Subcutaneous adipose tissue (tissue), 4 donors: ENCODE data around the gene SNX33. TPM values are rescaled to one million over a fixed set of nuclear protein-coding genes. Genes with fewer than 3 reads are reported as not detected.

Experiments
- total RNA-seq, 4 donors: library from RNA; depleted of rRNA; stranded (reverse); fragments of >200 nt; gene quantifications; one replicate each; pipeline ENCODE4 v1.1.0, GENCODE V29; 2016
- TF ChIP-seq, protein P1 (sequence below): fragments of 450-650 bp; IDR thresholded peaks from one replicate; pipeline ENCODE4 v1.5.1; 2016; ENCODE audit warnings: low read depth, mild to moderate bottlenecking, control low read depth, antibody characterized with exemption, moderate library complexity

Gene SNX33
- total RNA-seq, 4 donors from 2014 or later: 17.6 to 38.8 (median 28.9) TPM

DNA sequence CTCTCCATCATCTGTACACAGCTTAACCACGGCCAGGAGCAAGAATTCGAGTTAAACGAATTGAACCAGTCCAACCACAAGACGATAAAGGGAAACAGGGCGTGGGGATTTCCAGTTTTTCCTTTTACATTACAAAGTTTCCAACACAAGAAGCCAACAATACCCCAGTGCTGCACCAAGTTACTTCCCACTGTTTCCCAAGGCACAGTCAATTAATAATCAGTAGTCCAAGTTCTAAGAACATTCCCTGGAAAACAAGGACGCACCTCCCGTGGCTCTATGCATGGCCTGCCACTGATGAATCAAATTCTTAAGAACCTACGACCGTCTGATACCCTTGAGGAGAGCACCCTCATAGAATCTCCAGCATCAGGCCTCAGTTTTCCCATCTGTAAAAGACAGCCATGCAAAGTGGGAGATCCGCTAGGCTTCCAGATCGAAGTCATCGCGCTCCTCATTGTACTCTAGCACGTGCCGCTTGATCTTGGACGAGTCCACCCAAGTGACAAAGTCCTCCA lies 8.5 kb upstream of the SNX33 start:
- TF ChIP-seq, protein P1, sequence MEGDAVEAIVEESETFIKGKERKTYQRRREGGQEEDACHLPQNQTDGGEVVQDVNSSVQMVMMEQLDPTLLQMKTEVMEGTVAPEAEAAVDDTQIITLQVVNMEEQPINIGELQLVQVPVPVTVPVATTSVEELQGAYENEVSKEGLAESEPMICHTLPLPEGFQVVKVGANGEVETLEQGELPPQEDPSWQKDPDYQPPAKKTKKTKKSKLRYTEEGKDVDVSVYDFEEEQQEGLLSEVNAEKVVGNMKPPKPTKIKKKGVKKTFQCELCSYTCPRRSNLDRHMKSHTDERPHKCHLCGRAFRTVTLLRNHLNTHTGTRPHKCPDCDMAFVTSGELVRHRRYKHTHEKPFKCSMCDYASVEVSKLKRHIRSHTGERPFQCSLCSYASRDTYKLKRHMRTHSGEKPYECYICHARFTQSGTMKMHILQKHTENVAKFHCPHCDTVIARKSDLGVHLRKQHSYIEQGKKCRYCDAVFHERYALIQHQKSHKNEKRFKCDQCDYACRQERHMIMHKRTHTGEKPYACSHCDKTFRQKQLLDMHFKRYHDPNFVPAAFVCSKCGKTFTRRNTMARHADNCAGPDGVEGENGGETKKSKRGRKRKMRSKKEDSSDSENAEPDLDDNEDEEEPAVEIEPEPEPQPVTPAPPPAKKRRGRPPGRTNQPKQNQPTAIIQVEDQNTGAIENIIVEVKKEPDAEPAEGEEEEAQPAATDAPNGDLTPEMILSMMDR: no peak

DNA sequence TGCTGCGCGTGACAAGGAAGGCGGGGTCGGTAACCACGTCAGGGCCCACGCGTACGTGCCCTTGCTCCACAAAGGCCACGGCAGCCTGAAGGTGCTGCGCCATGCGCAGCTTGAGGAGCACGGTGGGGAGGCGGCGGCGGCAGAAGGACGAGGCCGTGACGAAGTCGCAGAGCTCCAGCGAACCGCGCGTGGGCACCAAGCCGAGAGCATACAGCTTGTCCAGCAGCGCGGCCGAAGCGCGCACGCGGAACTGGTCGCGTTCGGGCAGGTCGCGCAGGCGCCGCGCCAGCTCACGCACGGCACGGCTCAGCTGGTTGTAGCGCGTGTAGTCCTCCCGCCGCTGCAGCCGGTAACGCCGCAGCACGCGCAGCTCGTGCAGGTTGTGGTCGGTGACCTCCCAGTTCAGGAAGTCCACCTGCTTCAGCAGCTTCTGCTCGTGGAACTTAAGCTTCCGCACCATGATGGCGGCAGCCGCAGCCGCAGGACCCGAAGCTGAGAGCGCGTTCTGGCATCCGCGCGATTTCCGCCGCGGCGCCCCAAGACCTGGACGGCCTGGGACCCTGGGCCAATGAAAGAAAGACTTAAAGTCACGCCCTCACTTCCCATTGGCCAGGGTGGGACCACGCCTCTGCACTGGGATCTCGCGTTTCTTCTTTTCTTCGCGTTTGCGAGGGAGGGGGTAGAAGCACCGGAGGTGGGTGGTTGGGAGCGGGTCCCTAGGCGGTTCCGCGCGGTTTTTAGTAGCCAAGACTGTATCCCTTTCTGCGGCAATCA lies 7.8 kb upstream of the SNX33 start, which contains the start of gene IMP3:
TSS of gene IMP3 (minus strand) at position 516 of the 774 bp plus-strand sequence. CDS start at position 460, 56 bp downstream.
- TF ChIP-seq, protein P1: no peak

DNA sequence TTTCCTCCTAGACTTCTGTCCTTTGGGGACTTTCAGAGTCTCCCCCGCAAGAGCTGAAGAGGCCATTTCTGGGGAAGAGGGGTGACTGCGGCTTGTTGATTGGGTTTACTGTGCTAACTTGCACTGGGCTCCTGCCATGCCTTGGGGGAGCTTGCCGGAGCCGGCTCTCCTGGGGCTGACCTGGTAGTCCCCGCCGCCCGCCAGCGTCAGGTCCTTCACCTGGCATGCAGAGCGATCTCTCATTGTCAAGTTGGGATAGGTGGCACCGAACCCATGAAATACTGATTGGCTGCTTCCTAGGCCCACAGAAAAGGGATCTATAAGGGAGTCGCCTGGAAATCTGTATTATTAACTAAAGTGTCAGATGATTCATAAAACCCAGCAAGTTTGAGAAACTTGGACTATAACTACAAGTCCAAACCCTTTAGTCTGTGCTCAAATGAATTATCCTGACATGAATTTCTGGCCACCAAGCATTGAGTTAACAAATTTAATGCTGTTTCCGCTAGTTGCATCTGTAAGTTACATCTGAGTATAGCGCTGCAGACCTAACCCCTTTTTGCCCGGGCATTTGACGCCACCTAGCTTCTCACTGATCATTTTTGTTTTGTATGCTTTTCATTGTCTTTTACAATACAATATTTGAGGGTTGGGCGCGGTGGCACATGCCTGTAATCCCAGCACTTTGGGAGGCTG lies 7.1 kb upstream of the SNX33 start:
- TF ChIP-seq, protein P1: no peak

DNA sequence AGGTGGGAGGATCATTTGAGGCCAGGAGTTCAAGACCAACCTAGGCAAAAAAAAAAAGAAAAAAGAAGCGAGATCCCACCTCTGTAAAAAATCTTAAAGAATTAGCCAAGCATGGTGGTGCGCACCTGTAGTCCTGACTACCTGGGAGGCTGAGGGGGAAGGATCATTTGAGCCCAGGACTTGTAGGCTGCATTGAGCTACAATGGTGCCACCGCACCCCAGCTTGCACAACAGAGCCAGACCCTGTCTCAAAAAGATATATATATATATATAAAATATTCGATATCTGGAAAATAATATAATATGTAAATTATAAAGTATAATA lies 6.6 kb upstream of the SNX33 start:
- TF ChIP-seq, protein P1: no peak

DNA sequence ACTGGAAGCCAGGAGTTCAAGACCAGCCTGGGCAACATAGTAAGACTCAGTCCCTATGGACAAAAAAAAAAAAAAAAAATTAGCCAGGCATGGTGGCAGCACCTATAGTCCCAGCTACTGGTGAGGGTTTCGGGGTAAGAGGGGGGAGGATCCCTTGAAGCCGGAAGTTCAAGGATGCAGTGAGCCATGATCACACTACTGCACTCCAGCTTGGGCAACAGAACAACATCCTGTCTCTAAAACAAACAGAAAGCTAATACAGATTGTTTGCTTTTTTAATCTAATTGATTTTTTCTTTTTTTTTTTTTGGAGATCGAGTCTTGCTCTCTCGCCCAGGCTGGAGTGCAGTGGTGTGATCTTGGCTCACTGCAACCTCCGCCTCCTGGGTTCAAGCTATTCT lies 6.1 kb upstream of the SNX33 start:
- TF ChIP-seq, protein P1: no peak

DNA sequence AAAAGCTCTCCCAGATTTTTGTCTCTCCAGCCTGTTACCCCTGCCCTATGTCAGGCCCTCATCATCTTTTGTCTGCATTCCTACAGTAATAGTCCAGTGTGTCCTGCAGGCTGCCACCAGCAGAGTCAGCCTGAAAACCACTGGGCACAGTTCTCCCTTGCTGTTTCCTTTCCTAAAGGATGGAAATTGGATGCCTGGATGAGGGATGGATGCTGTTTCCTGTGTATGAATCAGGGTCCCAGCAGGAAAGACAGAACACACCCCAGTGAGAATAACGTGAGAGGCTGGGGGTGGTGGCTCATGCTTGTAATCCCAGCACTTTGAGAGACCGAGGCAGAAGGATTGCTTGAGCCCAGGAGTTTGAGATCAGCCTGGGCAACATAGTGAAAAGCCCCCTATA lies 3.3 kb upstream of the SNX33 start:
- TF ChIP-seq, protein P1: no peak

DNA sequence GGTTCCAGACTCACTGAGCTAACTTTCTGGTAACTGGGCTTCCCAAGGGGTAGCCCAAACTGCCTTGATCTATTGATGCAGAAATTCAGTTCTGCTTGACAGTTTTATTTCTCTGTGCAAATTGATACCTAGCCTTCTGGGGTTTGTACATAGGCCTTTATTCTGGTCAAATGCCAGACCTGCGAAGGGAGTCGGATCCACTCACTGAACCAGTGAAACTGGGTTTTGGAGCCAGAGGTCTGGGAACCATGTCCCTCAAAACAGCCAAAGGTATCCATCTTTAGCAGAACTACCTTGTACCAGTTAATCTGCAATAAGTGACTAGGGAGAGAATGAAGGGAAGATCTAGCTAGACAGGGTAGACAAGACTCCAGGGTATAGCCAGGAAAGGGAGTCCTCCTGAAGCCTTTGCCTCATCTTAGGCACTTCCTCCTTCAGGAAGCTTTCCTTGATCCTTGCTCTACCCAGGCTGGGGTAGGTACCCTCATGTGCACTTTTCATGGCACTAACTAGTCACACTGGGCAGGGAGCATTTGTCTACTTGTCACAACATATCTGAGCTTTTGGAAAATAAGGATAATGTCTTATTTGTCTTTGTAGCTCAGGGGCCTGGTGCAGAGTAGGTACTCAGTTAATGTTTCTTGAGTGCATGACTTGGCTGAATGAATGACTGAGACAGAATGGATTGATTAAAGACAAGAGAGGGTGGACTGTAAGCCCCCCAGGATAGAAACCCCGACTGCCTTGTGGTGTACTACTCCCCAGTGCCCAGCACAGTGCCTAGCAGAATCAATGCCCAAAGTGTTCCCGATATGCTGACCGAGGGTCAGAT lies 1.4 kb upstream of the SNX33 start:
- TF ChIP-seq, protein P1: no peak
